ENCODE measurements around the gene ZFYVE28. TPM values are rescaled to one million over a fixed set of nuclear protein-coding genes. Genes with fewer than 3 reads are reported as not detected.
"Not testable (repeated sequence)": the region's sequence is repeated elsewhere in the genome, so short reads cannot be mapped to it uniquely, and the experiment has no call there.

The ZFYVE28 gene
- total RNA-seq, 1 donor from 2014 or later = 1.3 TPM

DNA sequence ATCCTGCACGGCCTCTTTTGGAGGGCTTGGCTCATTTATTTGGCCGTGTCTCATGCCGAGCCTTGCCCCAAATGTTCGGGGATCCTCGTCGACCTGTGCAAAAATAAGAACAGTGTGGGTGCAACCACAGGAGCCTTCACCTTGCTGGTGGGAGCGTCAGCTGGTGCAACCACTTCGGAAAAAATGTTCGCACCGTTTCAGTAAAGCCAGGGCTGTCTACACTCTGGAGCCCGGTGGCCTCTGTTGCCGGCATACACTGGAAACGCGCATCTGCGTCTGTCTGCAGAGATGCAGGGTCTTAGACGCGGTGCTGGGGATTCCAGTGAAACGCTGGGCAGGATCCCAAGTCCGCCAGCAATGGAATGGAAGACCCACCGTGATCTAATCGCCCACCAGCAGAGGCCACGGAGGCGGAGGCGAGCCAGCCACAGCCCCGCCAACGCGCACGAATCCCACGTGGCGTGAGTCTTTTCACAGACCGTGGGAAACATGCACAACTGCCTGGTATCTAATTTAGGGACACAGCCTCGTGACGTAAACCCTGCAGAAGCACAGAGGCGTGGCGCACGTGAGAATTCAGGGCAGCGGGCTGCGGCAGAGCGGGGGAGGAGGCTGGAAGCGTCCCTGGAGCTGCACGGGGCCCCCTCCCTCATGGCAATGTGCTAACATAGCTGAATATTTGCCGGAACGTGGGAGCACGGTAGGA, 142.7 kb downstream of the ZFYVE28 start:
- DNase-seq (ENCODE audit: low read depth) (no peak), FAIRE-seq (no peak)
- Histone ChIP-seq H3K27me3 (ENCODE audit: control insufficient read depth, insufficient read depth, low read length) (no peaks in the 10 kb centered on the region), H3K36me3 (ENCODE audit: control insufficient read depth, insufficient read depth, low read length) (no peaks in the 10 kb centered on the region), H3K4me3 (ENCODE audit: low read depth, low read length) (no peak overlapping the region)
- TF ChIP-seq, protein P1, sequence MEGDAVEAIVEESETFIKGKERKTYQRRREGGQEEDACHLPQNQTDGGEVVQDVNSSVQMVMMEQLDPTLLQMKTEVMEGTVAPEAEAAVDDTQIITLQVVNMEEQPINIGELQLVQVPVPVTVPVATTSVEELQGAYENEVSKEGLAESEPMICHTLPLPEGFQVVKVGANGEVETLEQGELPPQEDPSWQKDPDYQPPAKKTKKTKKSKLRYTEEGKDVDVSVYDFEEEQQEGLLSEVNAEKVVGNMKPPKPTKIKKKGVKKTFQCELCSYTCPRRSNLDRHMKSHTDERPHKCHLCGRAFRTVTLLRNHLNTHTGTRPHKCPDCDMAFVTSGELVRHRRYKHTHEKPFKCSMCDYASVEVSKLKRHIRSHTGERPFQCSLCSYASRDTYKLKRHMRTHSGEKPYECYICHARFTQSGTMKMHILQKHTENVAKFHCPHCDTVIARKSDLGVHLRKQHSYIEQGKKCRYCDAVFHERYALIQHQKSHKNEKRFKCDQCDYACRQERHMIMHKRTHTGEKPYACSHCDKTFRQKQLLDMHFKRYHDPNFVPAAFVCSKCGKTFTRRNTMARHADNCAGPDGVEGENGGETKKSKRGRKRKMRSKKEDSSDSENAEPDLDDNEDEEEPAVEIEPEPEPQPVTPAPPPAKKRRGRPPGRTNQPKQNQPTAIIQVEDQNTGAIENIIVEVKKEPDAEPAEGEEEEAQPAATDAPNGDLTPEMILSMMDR (IDR thresholded peaks at IDR 0.05; ENCODE audit: insufficient read depth, low read length, severe bottlenecking) = no peak

DNA sequence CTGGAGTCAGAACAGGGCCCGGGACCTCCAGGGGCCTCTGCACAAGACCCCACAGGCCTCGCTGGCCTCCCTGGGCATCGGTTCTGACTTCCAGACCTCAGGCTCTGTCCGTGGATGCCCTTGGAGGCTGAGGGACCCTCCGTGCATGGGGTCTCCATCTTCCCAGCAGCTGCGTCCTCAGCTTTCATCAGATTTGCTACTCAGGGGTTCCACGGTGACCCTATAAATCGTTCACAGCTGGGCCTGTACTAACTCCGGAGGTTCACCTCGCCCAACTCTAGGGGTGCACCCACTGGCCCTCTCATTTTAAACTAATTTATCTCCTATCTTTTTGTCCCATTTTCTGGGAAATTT, 143.4 kb downstream of the ZFYVE28 start:
- H3K27me3 ChIP-seq (ENCODE audit: control insufficient read depth, insufficient read depth, low read length); FAIRE-seq; H3K36me3 ChIP-seq (ENCODE audit: control insufficient read depth, insufficient read depth, low read length); H3K4me3 ChIP-seq (ENCODE audit: low read depth, low read length); DNase-seq (ENCODE audit: low read depth): not testable (repeated sequence)

DNA sequence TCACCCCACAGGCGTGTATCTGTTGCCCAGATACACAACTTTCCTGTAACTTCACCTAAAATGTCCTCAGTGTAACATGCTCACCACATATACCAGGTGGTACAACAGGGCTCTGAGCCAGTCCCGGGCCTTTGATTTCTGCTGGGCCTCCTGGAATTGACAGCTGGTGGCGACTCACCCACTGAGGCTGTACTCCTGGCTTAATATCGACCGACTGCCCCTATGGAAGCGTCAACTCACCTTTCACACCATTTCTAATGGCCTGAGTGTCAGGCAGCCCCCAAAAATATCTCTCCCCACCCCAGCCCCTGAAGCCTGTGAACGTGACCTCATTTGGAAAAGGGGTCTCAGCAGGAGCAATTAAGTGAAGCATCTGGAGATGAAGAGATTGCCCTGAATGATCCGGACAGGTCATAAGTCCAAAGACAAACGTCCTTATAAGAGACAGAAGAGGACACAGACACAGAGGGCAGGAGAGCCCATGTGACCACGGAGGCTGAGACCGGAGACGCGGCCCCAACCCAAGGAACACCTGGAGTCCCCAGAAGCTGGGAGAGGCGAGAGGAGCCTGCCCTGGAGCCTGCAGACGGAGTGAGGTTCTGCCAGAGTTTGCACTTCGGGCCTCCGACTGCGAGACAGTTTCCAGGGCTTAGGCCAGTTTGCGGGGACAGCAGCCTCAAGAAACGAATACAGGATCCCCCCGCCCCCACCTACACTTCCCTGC, 144.0 kb downstream of the ZFYVE28 start:
- no peak for FAIRE-seq
- Histone ChIP-seq H3K36me3 (ENCODE audit: control insufficient read depth, insufficient read depth, low read length) (no peaks in the 10 kb centered on the region), H3K27me3 (ENCODE audit: control insufficient read depth, insufficient read depth, low read length) (no peaks in the 10 kb centered on the region), H3K4me3 (ENCODE audit: low read depth, low read length) (no peak overlapping the region)
- DNase-seq (ENCODE audit: low read depth) = no peak
- TF ChIP-seq, protein P1 (IDR thresholded peaks at IDR 0.05; ENCODE audit: insufficient read depth, low read length, severe bottlenecking) = no peak

DNA sequence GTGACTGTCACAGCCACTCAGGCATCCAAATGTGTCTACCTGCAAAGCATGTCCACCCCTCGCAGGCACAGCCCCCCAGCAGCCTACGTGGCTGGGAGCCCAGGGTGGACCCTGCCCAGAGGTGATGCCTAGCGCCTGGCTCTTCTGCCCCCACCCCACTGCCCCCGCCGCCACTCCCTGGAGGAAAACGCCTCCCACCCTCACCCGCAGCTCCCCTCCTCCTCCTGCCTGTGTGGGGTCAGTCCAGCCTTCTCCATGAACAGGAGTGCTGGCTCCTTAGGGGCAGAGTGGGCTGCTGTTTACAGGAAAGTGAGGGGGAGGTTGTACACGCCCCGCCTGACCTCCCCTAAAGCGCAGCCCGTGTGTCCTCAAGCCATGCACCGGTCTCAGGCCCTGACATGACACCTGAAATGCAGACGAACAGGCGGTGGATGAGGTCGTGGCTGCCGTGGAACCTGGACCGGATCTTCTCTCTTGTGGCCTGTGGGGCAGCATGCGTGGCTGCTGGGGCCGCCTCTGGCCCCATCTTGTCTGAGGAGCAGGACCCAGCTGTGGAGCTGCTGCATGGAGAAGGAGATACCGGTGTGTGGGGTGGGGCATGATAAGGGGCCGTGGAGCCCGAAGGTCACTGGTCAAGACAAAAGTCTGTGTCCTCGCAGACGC, 144.7 kb downstream of the ZFYVE28 start:
- TF ChIP-seq, protein P1 (IDR thresholded peaks at IDR 0.05; ENCODE audit: insufficient read depth, low read length, severe bottlenecking) = no peak

DNA sequence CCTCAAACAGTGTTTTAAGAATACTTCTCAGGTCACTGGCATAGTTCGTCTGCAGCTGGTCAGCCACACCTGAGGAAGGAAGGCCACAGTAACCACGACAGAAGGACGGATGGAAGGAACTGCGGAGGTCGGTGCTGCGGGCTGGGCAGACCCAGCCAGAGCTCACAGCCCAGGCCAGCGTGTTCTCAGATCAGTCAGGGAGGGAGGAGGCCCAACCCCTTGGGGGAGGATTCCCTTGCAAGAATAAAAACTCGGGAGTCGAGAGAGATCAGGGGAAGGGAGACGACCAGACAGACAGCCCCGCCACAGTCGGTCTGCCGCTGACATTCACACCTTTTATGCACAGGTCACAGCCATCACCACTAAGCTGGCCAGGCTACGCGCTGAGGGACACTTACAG, 145.2 kb downstream of the ZFYVE28 start:
- Histone ChIP-seq H3K4me3 (ENCODE audit: low read depth, low read length) (no peak overlapping the region), H3K27me3 (ENCODE audit: control insufficient read depth, insufficient read depth, low read length) (no peaks in the 10 kb centered on the region), H3K36me3 (ENCODE audit: control insufficient read depth, insufficient read depth, low read length) (no peaks in the 10 kb centered on the region)
- no peak for FAIRE-seq
- TF ChIP-seq, protein P1 (IDR thresholded peaks at IDR 0.05; ENCODE audit: insufficient read depth, low read length, severe bottlenecking) = no peak
- no peak for DNase-seq (ENCODE audit: low read depth)

More for the DNA sequence above, 144.7 kb downstream of the ZFYVE28 start:
- Histone ChIP-seq H3K27me3 (ENCODE audit: control insufficient read depth, insufficient read depth, low read length) (no peaks in the 10 kb centered on the region), H3K36me3 (ENCODE audit: control insufficient read depth, insufficient read depth, low read length) (no peaks in the 10 kb centered on the region), H3K4me3 (ENCODE audit: low read depth, low read length) (no peak overlapping the region)
- FAIRE-seq (no peak), DNase-seq (ENCODE audit: low read depth) (no peak)

DNA sequence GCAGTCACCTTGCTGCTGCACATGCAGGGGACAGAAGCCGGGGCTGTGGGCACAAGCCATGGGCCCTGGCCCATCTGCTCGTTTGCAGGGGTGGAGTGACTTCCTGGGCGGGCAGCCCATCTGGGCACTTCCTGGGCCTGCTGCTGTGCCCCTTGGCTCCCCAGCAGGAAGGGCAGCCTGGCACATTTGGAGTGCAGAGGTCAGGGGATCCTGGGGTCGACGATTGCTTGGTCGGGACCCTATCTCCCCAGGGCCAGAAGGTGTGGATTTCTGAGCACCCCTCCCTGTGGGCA, 145.7 kb downstream of the ZFYVE28 start:
- FAIRE-seq = no peak
- TF ChIP-seq, protein P1 (IDR thresholded peaks at IDR 0.05; ENCODE audit: insufficient read depth, low read length, severe bottlenecking) = no peak

More for the DNA sequence above, 145.7 kb downstream of the ZFYVE28 start:
- no peak for DNase-seq (ENCODE audit: low read depth)
- H3K4me3 ChIP-seq (ENCODE audit: low read depth, low read length) = no peak overlapping the region
- no peaks in the 10 kb centered on the region for H3K36me3 ChIP-seq (ENCODE audit: control insufficient read depth, insufficient read depth, low read length)
- H3K27me3 ChIP-seq (ENCODE audit: control insufficient read depth, insufficient read depth, low read length) = no peaks in the 10 kb centered on the region
